ENCODE results near the gene MAPK1.

The MAPK1 gene

GRCh38 chr22:21856197-21856596 is 11.2 kb downstream of the MAPK1 start:
- no peak overlapping the region for H3K27ac ChIP-seq (ENCODE audit: low read length)
- no peaks in the 10 kb centered on the region for H3K4me1 ChIP-seq (ENCODE audit: low read length)
- H4K20me1 ChIP-seq (ENCODE audit: insufficient read depth, low read length): peaks cover 49% of the 10 kb centered on the region
- no peaks in the 10 kb centered on the region for H3K9me3 ChIP-seq (replicated peaks; ENCODE audit: insufficient read depth, low read length)
- no peaks in the 10 kb centered on the region for H3K36me3 ChIP-seq (replicated peaks; ENCODE audit: insufficient read depth, low read length)
- H3K27me3 ChIP-seq (replicated peaks; ENCODE audit: insufficient read depth, low read length): no peaks in the 10 kb centered on the region
- TF ChIP-seq EZH2phosphoT487 (IDR thresholded peaks at IDR 0.05; ENCODE audit: low read length) (no peak), CTCF (IDR thresholded peaks at IDR 0.05; ENCODE audit: low read length) (no peak), EZH2 (optimal IDR thresholded peaks at IDR 0.05; ENCODE audit: low read depth, low read length) (no peak)
- H3K9ac ChIP-seq (ENCODE audit: low read length): no peak overlapping the region
- H2AFZ ChIP-seq (ENCODE audit: low read length): no peak overlapping the region
- no peak overlapping the region for H3K4me3 ChIP-seq (ENCODE audit: low read length)
- DNase-seq: no peak
- no peak overlapping the region for H3K4me2 ChIP-seq (ENCODE audit: low read depth, low read length)
- peaks cover 100% of the 10 kb centered on the region for H3K79me2 ChIP-seq (ENCODE audit: low read length)
- no peaks in the 10 kb centered on the region for H3F3A ChIP-seq (ENCODE audit: insufficient read depth, low read length)
- H3K9me2 ChIP-seq (replicated peaks; ENCODE audit: insufficient read depth, low read length): no peaks in the 10 kb centered on the region

GRCh38 chr22:21855676-21856075 is 11.8 kb downstream of the MAPK1 start:
- no peaks in the 10 kb centered on the region for H3K4me1 ChIP-seq (ENCODE audit: low read length)
- H3K9ac ChIP-seq (ENCODE audit: low read length): no peak overlapping the region
- H4K20me1 ChIP-seq (ENCODE audit: insufficient read depth, low read length): peaks cover 51% of the 10 kb centered on the region
- no peak overlapping the region for H3K4me3 ChIP-seq (ENCODE audit: low read length)
- H3K79me2 ChIP-seq (ENCODE audit: low read length): peaks cover 100% of the 10 kb centered on the region
- no peak overlapping the region for H3K4me2 ChIP-seq (ENCODE audit: low read depth, low read length)
- no peak for DNase-seq
- TF ChIP-seq EZH2 (optimal IDR thresholded peaks at IDR 0.05; ENCODE audit: low read depth, low read length) (no peak), EZH2phosphoT487 (IDR thresholded peaks at IDR 0.05; ENCODE audit: low read length) (no peak), CTCF (IDR thresholded peaks at IDR 0.05; ENCODE audit: low read length) (no peak)
- H3K27ac ChIP-seq (ENCODE audit: low read length): no peak overlapping the region
- no peaks in the 10 kb centered on the region for H3K36me3 ChIP-seq (replicated peaks; ENCODE audit: insufficient read depth, low read length)
- H3K9me3 ChIP-seq (replicated peaks; ENCODE audit: insufficient read depth, low read length): no peaks in the 10 kb centered on the region
- H3K9me2 ChIP-seq (replicated peaks; ENCODE audit: insufficient read depth, low read length): no peaks in the 10 kb centered on the region
- H3F3A ChIP-seq (ENCODE audit: insufficient read depth, low read length): no peaks in the 10 kb centered on the region
- H2AFZ ChIP-seq (ENCODE audit: low read length): no peak overlapping the region
- H3K27me3 ChIP-seq (replicated peaks; ENCODE audit: insufficient read depth, low read length): no peaks in the 10 kb centered on the region

- no peaks in the 10 kb centered on the region for H3K4me1 ChIP-seq (ENCODE audit: low read length)
- peaks cover 24% of the 10 kb centered on the region; the same call in 1 of the 2 replicates for H4K20me1 ChIP-seq (ENCODE audit: insufficient read depth, low read length)
- H3K27ac ChIP-seq (ENCODE audit: low read length): no peak overlapping the region
These were observed 16.8 kb downstream of the MAPK1 start for GRCh38 chr22:21850660-21851059.

More at GRCh38 chr22:21850660-21851059, 16.8 kb downstream of the MAPK1 start:
- Histone ChIP-seq H3F3A (ENCODE audit: insufficient read depth, low read length) (no peaks in the 10 kb centered on the region), H3K4me3 (ENCODE audit: low read length) (no peak overlapping the region), H3K27me3 (replicated peaks; ENCODE audit: insufficient read depth, low read length) (no peaks in the 10 kb centered on the region), H3K36me3 (replicated peaks; ENCODE audit: insufficient read depth, low read length) (no peaks in the 10 kb centered on the region), H3K9me2 (replicated peaks; ENCODE audit: insufficient read depth, low read length) (no peaks in the 10 kb centered on the region), H3K4me2 (ENCODE audit: low read depth, low read length) (no peak overlapping the region), H3K79me2 (ENCODE audit: low read length) (peaks cover 93% of the 10 kb centered on the region), H2AFZ (ENCODE audit: low read length) (no peak overlapping the region), H3K9me3 (replicated peaks; ENCODE audit: insufficient read depth, low read length) (no peaks in the 10 kb centered on the region), H3K9ac (ENCODE audit: low read length) (no peak overlapping the region)
- no peak for TF ChIP-seq CTCF (IDR thresholded peaks at IDR 0.05; ENCODE audit: low read length)
- DNase-seq: no peak

Data from MM.1S (cell line).